Retina (tissue), 1 donor: Measurements from ENCODE around the gene PEAK1.
A peak's percentile ranks its signal among the peaks of the same experiment; 100 is the strongest.

Source experiments
- DNase-seq: peaks from one replicate; pipeline ENCODE4 v3.0.0-alpha.2; 2016

Gene PEAK1

DNA sequence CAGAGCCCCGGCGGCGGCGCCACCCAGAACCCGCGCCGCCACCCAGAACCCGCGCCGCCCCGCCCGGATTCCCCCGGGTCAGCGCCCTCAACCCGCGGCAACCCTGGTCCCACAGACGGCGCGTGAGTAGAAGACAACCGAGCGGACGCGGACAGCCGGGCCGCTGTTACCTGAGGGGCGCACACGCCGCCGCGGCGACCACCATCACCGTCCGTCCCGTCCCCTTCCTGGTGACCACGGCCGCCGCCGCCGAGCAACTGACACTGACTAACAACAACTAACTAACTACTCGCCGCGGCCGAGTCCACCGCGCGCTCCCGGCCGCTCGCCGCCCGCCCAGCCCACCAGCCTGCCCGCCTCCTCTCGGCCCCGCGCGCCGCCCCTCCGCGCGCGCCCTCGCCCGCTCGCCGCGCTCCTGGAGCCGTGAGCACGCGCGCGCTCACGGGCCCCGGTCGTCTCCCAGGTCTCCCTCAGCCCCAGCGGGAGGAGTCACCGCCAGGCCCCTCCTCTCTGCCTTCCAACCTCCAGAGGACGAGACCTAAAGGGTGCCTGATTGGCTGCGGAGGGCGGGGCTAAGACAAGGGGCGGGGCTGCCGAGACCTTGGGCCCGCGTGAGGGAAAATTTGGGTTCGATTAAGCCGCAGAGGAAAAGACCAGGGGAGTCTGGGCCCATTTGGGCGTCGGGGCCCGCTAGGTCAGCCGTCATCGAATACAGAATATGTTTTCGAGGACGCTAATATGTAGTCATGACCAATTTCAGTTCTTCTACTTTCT lies at the start of gene PEAK1:
Gene PEAK1 (minus strand): TSS at position 269 of the 774 bp plus-strand sequence. CDS start 238,178 bp downstream, outside the sequence.
- peak; percentile 99 for DNase-seq

GRCh38 chr15:77468896-77469295 lies 49.0 kb upstream of the PEAK1 start:
- no peak for DNase-seq

DNA sequence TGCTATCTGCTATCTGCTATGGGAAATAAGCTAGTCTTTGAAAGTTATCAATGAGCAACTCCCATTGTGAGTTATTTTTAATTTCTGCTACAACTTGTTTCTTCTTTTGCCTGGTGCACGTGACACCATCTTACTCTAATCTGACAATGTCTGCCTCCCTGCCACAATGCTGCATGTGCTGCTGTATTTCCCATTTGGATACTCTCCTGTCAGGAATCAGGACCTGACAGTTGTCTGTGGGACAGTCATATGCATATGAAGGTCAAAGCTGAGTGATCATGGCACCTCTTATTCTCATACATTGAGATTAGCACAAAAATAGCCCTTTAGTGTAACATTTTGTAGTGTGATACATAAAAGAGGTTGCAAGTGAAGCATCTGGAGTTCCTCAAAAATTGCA lies 46.6 kb upstream of the PEAK1 start:
- DNase-seq: no peak

DNA sequence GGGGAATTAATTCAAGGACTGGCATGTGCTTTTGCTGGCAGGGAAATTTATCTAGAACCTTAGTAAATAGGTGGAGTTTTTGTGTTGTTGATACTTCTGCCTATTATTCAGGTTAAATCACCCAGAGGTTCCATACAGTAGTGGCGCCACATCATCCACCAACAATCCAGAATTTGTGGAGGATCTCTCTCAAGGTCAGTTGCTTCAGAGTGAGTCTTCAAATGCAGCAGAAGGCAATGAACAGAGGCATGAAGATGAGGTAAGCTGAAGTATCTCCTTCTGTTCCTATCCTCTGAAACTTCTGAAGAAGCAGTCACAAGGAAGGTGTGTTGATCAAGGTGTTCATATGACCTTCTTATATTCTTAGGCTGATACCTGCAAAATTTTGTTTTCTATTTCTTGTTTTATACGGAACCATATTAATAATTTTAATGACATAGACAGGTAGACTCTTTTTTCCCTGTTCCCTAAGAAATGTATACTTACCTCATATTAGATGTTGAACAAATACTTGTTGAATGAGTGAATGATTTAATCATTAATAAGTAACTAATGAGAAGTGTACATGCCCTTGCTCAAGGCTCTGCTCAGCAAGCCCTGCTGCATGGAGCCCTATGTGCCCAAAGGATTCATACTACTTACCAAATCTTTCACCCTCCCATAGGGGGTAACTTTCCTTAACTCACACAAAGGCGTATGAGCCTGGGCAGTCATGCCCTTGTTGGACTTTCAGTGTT lies 44.4 kb upstream of the PEAK1 start:
- no peak for DNase-seq

- no peak for DNase-seq
These were observed 41.6 kb upstream of the PEAK1 start for GRCh38 chr15:77461486-77461885.

DNA sequence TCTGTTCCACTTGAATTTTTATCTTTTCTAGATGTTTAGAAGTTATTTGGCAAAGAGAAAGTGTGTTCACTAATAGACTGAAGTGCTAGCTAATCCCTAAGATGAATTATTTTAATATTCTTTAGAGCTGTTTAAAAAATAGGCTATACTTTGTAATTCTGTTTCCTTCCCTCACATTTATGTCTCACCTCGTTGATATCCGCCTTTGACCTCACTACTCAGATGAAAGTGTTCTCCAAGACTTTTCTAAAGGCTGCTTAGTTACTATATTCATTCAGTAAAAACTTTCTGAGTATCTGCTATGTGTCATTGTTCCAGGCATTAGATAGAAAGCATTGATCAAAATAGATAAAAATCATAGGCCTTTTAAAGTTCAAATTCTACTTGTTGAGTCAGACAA lies 39.1 kb upstream of the PEAK1 start:
- DNase-seq: no peak

DNA sequence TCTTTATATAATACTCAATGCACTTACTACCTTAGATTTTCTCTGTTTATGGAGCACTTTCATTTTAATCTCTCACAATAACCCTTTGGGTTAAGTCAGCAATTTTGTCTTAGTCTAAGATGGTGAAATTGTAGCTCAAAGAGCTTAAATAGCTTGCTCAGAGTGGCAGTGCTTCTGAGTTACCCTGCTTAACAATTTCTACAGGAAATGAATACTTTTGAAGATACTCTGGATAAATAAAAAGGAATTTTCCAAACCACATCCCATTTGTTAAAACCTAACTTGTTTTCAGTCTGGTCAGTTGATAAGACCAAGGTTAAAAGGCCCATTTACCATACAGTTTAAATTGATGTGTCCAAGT lies 38.0 kb upstream of the PEAK1 start:
- no peak for DNase-seq

DNA sequence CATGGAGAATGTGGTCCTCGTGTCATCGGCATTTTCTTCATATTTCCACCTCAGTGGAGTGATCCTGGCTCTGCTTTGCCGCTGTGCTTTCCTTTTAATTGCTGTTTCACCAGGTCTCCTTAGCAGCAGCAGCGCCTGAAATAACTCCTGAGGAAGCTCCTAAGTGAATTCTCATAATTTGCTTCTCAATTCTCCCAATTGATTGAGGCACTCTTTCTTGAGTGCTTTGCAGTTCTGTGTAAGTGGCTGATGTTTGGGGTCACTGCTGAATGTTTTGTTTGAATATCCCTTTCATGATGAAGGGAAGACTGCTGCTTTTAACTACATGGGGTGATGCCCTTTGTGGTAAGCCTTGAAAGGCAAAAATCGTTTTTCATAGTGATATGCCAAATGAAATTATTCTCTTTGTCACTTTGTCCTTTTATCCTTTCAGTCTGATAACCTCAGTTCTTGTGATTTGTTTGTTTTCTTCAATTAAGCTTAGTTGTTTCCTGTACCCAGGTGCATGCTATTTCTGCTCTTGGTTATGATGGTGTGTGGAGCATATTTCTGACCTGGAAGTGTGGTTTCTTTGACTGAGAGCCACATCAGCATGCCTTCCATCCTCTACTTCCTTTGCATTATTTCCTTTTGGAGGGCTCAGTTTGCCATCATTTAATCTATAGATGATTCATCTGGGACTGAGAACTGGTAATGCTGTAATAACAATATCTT lies 37.4 kb upstream of the PEAK1 start:
- DNase-seq: peak; percentile 20

GRCh38 chr15:77456746-77457145 lies 36.8 kb upstream of the PEAK1 start:
- no peak for DNase-seq

DNA sequence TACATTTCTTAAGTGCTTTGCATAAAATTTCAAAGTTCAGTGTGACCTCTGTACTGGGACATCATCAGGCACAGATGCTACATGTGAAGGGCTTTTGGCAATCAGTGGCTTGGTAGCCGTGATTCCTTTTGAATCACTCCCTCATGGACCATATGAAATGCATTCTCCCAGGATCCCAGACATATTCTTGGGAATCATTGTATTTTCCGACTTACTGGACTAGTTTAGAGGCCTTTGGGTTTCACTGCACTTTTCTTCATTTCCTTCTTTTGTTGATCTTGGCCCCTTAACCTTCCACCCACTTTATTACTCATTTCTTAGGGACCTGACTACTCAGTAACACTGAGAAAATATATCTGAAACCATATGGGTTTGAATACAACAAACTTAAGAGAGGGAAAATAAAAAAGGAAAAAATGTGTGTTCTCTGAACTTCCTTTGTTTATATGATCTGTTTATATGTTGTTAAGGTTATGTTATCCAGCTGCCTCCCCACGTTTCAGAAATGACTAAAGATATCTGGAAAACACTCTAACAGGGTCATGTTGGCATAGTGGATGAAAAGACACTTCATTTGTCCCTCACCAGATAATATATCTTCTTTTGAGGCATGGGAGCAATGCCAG lies 35.9 kb upstream of the PEAK1 start:
- DNase-seq: no peak

DNA sequence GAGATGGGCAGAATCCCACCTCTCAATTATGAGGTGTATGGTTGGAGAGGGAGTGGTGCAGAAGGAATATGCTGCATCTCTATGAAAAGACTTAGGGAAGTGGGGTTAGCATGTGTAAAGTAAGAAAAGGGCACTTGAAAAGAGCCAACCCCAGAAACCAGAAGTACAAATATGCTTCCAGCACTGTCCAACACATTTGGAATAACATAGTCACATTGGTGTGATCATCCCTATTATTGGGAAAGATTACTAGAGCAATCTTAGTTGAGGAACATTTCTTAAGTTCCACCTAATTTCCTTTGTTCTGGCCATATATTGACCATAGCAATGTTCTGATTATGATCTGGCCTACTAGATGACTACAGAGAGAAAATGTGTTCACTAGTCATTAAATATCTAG lies 35.0 kb upstream of the PEAK1 start:
- no peak for DNase-seq

DNA sequence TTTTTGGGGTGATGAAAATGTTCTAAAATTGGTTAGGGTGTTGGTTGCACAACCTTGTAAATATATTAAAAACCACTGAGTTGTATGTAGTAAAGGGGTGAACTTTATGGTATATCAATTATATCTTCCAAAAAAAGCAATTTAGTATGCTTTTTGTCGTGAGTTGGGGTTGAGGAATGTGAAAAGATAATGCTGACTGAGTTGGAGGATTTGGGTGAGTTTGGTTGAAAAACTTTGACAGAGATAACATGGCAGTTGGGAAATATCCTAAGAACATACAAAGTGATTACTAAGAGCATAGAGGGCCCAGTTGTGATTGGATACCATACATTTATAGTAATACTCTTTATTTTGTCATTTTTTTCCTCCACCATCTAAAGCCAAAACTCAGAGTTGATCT lies 34.4 kb upstream of the PEAK1 start:
- no peak for DNase-seq

- DNase-seq: no peak
These were observed 27.0 kb upstream of the PEAK1 start for GRCh38 chr15:77446840-77447390.

DNA sequence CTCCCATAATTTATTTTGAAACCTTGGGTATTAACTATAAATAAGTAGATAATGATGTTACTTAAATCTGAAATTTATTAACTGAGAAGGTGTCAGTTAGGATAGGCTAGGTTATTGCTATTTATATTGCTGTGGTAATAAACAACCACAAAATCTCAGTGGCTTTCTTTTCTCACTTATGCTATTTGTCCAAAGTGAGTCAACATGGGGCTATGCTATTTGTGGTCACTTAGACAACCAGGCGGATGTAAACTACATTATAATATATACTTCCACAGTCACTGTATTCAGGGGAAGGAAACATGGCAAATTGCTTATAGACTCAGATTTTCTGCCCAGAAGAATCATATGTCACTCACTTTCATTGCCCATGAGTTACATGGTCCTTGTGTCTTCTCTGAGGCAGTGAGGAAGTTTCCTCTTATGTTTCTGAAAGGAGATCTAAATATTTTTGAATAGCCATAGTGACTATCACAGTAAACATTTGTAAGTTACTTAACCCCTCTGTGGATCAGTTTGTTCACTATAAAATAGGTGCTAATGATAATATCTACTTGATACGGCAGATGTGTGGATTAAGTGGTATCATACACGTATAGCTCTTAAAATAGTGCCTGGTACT lies 20.6 kb upstream of the PEAK1 start:
- no peak for DNase-seq

GRCh38 chr15:77437264-77437663 lies 17.4 kb upstream of the PEAK1 start:
- DNase-seq: no peak

- DNase-seq: no peak
These were observed 16.9 kb upstream of the PEAK1 start for GRCh38 chr15:77436822-77437221.

DNA sequence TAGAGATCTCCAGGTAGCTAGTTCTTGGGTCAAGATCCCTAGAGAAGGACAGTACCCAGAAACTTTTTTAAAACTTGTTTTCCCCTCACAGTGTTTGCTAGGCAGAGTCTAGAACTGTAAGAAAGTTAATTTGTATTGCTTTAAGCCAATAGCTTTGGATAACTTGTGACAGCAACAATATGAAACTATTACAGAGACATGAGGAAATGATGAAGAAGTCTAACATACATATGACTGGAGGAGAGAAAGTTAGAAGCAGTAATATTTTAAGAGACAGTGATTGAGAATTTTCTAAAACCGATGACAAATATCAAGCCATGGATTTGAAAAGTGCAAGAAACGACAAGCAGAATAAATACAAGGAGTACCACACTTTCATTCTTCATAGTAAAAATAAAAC lies 10.7 kb upstream of the PEAK1 start:
- no peak for DNase-seq

DNA sequence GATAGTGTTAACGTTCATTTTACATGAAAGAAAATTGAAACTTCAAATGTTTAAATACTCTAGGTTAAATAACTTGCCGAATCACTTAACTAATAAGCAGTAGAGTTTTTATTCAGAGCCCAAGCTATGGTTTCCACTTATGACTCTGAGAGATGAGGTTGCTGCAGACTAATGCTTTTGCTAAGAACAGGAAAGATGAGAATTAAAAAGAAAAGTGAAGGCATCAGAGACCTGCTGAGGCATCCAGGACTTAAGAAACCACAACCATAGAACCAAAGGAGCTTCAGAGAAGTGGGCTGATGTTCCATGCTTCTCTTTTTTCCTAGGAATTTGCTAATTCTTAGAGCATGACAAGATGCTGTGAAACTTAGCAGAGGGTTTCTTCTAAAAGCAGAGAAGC lies 10.3 kb upstream of the PEAK1 start:
- no peak for DNase-seq

GRCh38 chr15:77426871-77427270 lies 7.0 kb upstream of the PEAK1 start:
- DNase-seq: no peak

DNA sequence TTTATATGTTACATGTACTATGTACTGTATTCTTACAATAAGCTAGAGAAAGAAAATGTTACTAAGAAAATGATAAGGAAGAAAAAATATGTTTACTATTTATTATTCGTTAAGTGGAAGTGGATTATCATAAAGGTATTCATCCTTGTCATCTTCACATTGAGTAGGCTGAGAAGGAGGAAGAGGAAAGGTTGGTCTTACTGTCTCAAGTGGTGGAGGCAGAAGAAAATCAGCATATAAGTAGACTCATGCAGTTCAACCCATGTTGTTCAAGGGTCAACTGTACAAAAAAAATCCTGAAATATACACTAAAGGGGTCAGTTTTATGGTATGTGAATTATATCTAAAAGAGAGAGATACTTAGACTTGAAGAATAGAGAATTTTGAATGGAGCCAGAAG lies 6.5 kb upstream of the PEAK1 start:
- DNase-seq: no peak

DNA sequence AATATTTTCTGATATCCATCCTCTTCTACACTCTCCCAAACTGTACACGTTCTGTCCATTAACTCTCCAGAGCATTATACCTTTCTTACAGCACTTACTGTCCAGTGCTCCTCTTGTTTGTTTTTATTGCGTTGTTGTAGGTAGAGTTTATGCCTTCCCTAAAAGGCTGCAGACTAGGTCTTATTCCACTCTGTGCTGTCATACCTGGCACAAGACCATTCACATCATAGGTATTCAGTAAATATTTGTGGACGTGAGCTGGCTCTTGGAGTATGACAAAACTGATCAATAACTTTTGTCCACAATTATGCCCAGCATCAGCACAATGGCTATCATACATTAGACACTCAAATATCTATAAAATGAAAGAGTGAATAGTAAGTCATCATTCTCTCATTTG lies 5.2 kb upstream of the PEAK1 start:
- DNase-seq: no peak

- DNase-seq: no peak
These were observed 1.4 kb upstream of the PEAK1 start for GRCh38 chr15:77421370-77421700.
